GM12892 (cell line): ENCODE results near the gene FH.

Experiments
- POLR2A ChIP-seq: IDR thresholded peaks from 2 replicates; pipeline ENCODE4 v1.6.1; 2011; ENCODE audit warnings: low read depth, low read length, control low read depth
- POLR2AphosphoS5 ChIP-seq: IDR thresholded peaks from 2 replicates; pipeline ENCODE4 v1.6.1; 2011; ENCODE audit warnings: low read depth, low read length, control low read depth
- TAF1 ChIP-seq: IDR thresholded peaks from 2 replicates; pipeline ENCODE4 v1.6.1; 2011; ENCODE audit warnings: low read depth, mild to moderate bottlenecking, control low read depth, low read length, borderline replicate concordance

GRCh38 chr1:241499910-241500309 lies 19.6 kb downstream of the FH start:
- TF ChIP-seq POLR2AphosphoS5 (no peak), TAF1 (no peak), POLR2A (no peak)
